Neutrophil (primary cell): Measurements from ENCODE around the gene SCAMP2.

Experiments
- H3K27ac ChIP-seq: fragments of 200-600 bp; sonication (generic); 2 replicates; pipeline ENCODE4 v1.5.1; 2016; ENCODE audit warnings: mild to moderate bottlenecking, moderate library complexity
- H3K27me3 ChIP-seq: fragments of 200-600 bp; sonication (generic); 2 replicates; pipeline ENCODE4 v1.6.0; 2016; ENCODE audit warnings: mild to moderate bottlenecking
- H3K36me3 ChIP-seq: fragments of 200-600 bp; sonication (generic); 2 replicates; pipeline ENCODE4 v1.5.1; 2017
- H3K4me1 ChIP-seq, 2 experiments: fragments of 200-600 bp in 1 of 2; sonication (generic) in 1 of 2; 1 replicate in 1 of 2; 2 replicates in 1 of 2; pipeline versions ENCODE4 v1.5.1 to v1.6.1; 2013 to 2016; ENCODE audit warnings: low read depth in 1 of 2, low read length in 1 of 2, mild to moderate bottlenecking in 1 of 2, moderate library complexity in 1 of 2; ENCODE audit not compliant: control insufficient read depth in 1 of 2, insufficient read depth in 1 of 2
- H3K4me3 ChIP-seq, 2 experiments: fragments of 200-600 bp in 1 of 2; sonication (generic) in 1 of 2; 1 replicate in 1 of 2; 2 replicates in 1 of 2; pipeline ENCODE4 v1.5.1; 2013 to 2016; ENCODE audit warnings: low read depth in 1 of 2, low read length in 1 of 2, mild to moderate bottlenecking in 1 of 2, moderate library complexity in 1 of 2
- H3K9me3 ChIP-seq: fragments of 200-600 bp; sonication (generic); 2 replicates; pipeline ENCODE4 v1.5.1; 2016
- TF ChIP-seq, protein P1 (sequence below): fragments of 200-600 bp; sonication (generic); IDR thresholded peaks from 2 replicates; pipeline ENCODE4 v1.5.1; 2016; ENCODE audit warnings: antibody characterized with exemption

The SCAMP2 gene

DNA sequence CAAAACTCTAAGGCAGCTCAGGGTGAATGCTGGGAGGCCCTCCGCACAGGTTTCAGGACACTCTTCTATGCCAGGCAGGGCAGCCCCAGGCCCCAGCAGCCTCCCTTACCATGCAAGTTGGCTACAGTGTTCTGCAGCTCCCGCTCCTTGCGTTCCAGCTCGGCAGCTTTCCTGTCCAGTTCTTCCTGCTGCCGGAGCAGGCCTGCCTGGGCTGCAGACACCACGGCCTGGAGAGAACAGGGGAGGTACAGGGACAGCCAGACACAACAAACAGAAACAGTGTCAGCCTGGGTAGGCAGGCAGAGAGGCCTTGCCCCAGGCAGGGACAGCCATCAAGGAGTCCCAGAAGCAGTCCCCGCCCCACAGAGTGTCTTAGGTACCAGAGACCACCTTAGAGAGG lies 21.2 kb downstream of the SCAMP2 start:
- peaks cover 80% of the 10 kb centered on the region for H3K36me3 ChIP-seq
- no peak overlapping the region for H3K4me3 ChIP-seq
- no peaks in the 10 kb centered on the region for H3K4me1 ChIP-seq
- H3K9me3 ChIP-seq, result no peaks in the 10 kb centered on the region
- TF ChIP-seq, protein P1, sequence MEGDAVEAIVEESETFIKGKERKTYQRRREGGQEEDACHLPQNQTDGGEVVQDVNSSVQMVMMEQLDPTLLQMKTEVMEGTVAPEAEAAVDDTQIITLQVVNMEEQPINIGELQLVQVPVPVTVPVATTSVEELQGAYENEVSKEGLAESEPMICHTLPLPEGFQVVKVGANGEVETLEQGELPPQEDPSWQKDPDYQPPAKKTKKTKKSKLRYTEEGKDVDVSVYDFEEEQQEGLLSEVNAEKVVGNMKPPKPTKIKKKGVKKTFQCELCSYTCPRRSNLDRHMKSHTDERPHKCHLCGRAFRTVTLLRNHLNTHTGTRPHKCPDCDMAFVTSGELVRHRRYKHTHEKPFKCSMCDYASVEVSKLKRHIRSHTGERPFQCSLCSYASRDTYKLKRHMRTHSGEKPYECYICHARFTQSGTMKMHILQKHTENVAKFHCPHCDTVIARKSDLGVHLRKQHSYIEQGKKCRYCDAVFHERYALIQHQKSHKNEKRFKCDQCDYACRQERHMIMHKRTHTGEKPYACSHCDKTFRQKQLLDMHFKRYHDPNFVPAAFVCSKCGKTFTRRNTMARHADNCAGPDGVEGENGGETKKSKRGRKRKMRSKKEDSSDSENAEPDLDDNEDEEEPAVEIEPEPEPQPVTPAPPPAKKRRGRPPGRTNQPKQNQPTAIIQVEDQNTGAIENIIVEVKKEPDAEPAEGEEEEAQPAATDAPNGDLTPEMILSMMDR, result no peak
- no peaks in the 10 kb centered on the region for H3K27me3 ChIP-seq
- H3K27ac ChIP-seq, result no peak overlapping the region

DNA sequence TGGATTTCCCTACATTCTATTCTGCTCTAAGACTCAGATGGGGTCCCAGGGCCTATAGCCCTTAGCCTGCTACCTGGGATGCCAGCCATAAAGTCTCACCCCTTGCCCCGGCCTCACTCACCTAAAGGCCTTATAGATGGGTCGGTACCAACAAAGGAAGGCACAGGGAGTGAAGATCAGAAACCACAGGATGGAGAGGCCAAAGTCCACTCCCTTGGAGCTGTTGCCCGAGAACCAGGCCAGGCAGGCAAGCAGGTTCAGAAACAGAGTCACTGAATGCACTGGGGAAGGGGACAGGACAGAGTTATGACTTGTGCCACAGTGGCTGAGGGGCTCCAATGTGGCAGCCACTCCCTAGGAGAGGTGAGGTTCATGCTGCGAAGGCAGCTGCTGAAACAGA lies 22.8 kb downstream of the SCAMP2 start:
- no peaks in the 10 kb centered on the region for H3K4me1 ChIP-seq
- no peak overlapping the region for H3K27ac ChIP-seq
- TF ChIP-seq, protein P1, result no peak
- H3K4me3 ChIP-seq, result no peak overlapping the region
- no peaks in the 10 kb centered on the region for H3K27me3 ChIP-seq
- H3K36me3 ChIP-seq, result peaks cover 91% of the 10 kb centered on the region
- no peaks in the 10 kb centered on the region for H3K9me3 ChIP-seq

DNA sequence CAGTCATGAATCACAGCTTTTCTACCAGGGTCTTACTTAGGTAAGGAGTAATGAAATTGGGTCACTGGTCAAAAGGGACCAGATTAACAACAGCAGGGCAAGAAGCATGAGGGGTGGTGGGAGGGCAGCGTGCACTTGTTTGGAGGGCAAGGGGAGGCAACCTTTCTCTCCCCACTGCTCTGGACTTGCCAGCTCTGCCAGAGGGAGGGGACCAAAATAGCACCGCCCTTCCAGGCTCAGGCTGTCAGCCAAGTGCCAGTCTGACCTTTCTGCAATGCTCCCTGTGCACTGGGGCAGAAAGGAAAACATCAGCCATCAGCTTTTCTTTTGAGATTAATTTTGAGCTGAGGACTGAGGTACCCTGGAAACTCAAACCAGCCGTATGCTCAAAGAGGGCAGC lies 25.7 kb downstream of the SCAMP2 start:
- peaks cover 11 to 12% of the 10 kb centered on the region in 2 experiments for H3K4me1 ChIP-seq
- H3K27me3 ChIP-seq, result no peaks in the 10 kb centered on the region
- TF ChIP-seq, protein P1, result no peak
- H3K9me3 ChIP-seq, result no peaks in the 10 kb centered on the region
- H3K36me3 ChIP-seq, result peaks cover 87% of the 10 kb centered on the region
- H3K27ac ChIP-seq, result no peak overlapping the region
- no peak overlapping the region for H3K4me3 ChIP-seq

DNA sequence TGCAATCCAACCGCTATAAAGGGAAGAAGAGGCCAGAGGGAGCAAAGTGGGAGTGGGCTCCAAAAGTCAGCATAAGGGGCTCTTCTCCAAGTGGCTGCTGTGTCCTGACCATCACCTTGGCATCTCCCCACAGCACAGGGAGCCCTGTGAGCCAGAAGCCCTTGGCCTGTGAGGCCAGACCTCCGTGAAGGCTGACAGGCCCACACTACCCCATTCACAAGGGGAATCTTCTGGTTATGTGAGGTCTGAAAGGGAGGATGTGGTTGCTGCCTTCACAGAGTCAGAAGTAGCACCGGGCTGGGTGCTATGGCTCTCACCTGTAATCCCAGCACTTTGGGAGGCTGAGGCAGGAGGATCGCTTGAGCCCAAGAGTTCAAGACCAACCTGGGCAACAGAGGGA lies 27.6 kb downstream of the SCAMP2 start:
- Histone ChIP-seq H3K27ac (no peak overlapping the region), H3K4me1 (peaks cover 14% of the 10 kb centered on the region in 2 experiments), H3K9me3 (no peaks in the 10 kb centered on the region), H3K4me3 (no peak overlapping the region), H3K36me3 (peaks cover 68% of the 10 kb centered on the region), H3K27me3 (no peaks in the 10 kb centered on the region)
- TF ChIP-seq, protein P1, result no peak

- TF ChIP-seq, protein P1, result no peak
- no peak overlapping the region for H3K4me3 ChIP-seq
- no peak overlapping the region for H3K27ac ChIP-seq
- no peaks in the 10 kb centered on the region for H3K27me3 ChIP-seq
- peaks cover 14% of the 10 kb centered on the region in 2 experiments for H3K4me1 ChIP-seq
- H3K36me3 ChIP-seq, result peaks cover 68% of the 10 kb centered on the region
- H3K9me3 ChIP-seq, result no peaks in the 10 kb centered on the region
These were observed 28.0 kb downstream of the SCAMP2 start for GRCh38 chr15:74845208-74845568.
